ENCODE measurements around the gene COL15A1.

Gene COL15A1

GRCh38 chr9:99108131-99108530 is 164.4 kb downstream of the COL15A1 start:
- no peak for DNase-seq (ENCODE audit: low read depth in 2 of 2)

- no peak for DNase-seq (ENCODE audit: low read depth in 2 of 2)
Measured at GRCh38 chr9:99109522-99109921, 165.8 kb downstream of the COL15A1 start.

DNA sequence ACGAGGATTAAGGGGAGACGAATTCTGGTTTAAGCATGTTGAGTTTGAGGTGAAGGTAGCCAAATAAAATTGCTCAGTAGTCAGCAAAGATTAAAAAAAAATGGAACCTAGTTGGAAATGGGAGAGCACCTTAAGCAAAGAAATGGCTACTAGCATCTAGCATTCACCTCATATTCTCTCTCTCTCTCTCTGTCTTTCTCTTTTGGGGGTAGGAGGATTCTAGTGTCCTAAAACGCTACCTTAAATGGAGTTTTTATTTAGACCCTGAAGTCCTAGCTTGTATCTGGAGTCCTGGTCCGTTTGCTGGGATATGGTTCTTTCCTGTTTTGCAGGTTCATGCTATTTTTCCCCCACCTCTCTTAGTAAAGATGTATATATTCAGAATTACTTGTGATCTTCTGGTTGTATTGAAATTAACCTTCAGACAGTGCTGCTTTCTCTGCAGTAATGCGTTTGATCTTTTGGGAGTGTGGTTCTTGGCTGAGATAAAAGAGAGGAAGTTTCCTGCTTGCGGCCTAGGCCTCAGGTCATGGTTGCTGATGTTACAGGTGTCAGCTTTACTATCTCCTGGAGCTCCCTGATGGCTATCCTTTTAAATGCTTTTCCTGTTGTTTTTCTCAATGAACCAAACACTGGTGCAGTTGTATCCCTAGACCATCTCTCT is 169.2 kb downstream of the COL15A1 start:
- no peak for DNase-seq (ENCODE audit: low read depth in 2 of 2)

- no peak for DNase-seq (ENCODE audit: low read depth in 2 of 2)
Measured at GRCh38 chr9:99113414-99114048, 169.8 kb downstream of the COL15A1 start.

- DNase-seq (ENCODE audit: low read depth in 2 of 2), result no peak
Measured at GRCh38 chr9:99114049-99114440, 170.3 kb downstream of the COL15A1 start.

GRCh38 chr9:99114846-99115500 is 171.3 kb downstream of the COL15A1 start:
- DNase-seq (ENCODE audit: low read depth in 2 of 2), result no peak

DNA sequence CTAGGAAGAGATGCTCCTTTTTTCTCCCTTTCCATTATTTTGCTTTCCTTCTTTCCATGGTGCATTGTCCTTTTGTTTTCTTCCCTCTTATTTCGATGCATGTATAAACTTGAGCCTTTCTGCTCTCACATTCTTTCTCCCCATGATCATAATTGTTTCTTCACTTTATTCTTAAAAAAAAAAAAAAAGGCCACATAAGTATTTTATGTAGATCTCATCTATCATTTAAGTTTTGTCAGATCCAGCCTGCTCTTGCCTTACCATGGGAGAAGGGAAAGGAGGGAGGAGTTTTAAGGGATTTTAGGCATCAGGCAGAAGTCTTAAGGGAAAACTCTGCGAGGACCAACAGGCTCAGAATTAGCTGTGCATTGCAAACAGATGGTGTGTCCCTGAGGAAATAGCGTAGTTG is 172.3 kb downstream of the COL15A1 start:
- no peak for DNase-seq (ENCODE audit: low read depth in 2 of 2)

- DNase-seq (ENCODE audit: low read depth in 2 of 2), result peak in 1 of 2 donors; percentile 20
Measured at GRCh38 chr9:99118782-99119466, 175.2 kb downstream of the COL15A1 start.

DNA sequence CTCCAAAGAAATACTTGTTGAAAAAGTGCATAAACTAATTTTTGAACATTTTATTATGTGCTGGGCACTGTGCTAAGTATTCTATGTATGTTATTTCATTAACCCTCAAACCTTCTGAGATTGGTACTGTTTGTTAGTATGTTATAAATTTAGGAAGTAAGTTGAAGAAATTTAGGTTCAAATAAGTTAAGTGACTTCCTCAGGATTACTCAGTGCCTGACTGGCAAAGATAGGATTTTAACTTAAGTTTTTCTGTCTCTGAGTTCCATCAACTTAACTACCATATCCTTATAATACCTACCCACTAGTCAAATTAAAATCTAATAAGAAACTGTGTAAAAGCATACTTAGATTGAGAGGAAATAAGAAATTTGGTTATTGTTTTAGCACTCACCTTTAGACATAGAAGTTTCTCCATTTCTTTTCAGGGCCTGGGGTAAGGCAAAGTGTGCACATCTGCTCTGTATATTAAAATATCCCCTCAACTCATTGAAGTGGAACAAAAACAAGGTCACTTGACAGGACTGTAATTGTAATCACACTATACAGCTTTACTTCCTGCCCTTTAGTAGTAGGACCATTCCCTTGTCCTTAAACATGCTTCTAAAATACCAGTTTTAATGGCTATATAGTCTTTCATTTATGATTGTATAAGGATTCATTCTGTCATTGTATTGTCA is 176.4 kb downstream of the COL15A1 start:
- DNase-seq (ENCODE audit: low read depth in 2 of 2), result no peak
